RWPE1 (cell line): ENCODE measurements around the gene MFSD6.
A peak's percentile ranks its signal among the peaks of the same experiment; 100 is the strongest.

ENCODE experiments used
- CTCF ChIA-PET: fragments of 350-600 bp; sonication (Branson Sonifier 250); formaldehyde crosslinking; extraction: SDS; loops from one replicate; lab custom pipeline; 2021; lab: Yijun Ruan, JAX
- POLR2A ChIA-PET: fragments of 400-600 bp; formaldehyde crosslinking; extraction: SDS; loops from one replicate; lab custom pipeline; 2020; ENCODE audit warnings: antibody characterized with exemption; ENCODE audit not compliant: low non-redundant PET; lab: Yijun Ruan, JAX
- DNase-seq: peaks from one replicate; pipeline ENCODE4 v3.0.0; 2012; ENCODE audit warnings: low spot score
- H3K27ac ChIP-seq: fragments of 450-650 bp; 2 replicates; pipeline ENCODE4 v1.5.1; 2017
- TF ChIP-seq, protein P1 (sequence below): fragments of 450-650 bp; conservative IDR thresholded peaks from 2 replicates; pipeline ENCODE4 v1.5.1; 2017; ENCODE audit warnings: low read depth, mild to moderate bottlenecking

Gene MFSD6

DNA sequence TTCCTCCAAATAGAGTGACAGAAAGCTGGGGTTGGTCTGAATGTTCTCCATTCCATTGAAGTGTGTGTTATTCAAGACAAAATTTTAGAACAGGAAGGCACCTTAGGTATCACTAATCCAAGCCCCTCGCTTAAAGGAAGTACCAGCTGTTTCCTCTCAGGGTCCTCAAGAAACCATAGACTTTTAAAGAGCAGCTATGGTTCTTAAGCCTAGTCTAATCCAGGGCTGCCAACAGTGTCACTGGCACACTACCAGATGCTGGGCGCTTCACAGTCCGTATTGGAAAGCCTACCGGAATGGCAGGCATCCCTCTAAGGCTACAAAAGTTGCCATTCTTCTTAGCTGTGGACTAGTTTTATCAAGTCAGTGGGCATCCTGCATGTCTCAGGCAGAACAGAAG lies 124.4 kb downstream of the MFSD6 start:
- ChIA-PET CTCF (interaction anchor here (0.6 kb wide), 1 partner anchor 9 kb away, joined by 3 read pairs; no protein-coding TSS in a partner anchor), POLR2A (no interaction called here)
- TF ChIP-seq, protein P1, sequence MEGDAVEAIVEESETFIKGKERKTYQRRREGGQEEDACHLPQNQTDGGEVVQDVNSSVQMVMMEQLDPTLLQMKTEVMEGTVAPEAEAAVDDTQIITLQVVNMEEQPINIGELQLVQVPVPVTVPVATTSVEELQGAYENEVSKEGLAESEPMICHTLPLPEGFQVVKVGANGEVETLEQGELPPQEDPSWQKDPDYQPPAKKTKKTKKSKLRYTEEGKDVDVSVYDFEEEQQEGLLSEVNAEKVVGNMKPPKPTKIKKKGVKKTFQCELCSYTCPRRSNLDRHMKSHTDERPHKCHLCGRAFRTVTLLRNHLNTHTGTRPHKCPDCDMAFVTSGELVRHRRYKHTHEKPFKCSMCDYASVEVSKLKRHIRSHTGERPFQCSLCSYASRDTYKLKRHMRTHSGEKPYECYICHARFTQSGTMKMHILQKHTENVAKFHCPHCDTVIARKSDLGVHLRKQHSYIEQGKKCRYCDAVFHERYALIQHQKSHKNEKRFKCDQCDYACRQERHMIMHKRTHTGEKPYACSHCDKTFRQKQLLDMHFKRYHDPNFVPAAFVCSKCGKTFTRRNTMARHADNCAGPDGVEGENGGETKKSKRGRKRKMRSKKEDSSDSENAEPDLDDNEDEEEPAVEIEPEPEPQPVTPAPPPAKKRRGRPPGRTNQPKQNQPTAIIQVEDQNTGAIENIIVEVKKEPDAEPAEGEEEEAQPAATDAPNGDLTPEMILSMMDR: no peak
- H3K27ac ChIP-seq: no peak overlapping the region
- no peak for DNase-seq

DNA sequence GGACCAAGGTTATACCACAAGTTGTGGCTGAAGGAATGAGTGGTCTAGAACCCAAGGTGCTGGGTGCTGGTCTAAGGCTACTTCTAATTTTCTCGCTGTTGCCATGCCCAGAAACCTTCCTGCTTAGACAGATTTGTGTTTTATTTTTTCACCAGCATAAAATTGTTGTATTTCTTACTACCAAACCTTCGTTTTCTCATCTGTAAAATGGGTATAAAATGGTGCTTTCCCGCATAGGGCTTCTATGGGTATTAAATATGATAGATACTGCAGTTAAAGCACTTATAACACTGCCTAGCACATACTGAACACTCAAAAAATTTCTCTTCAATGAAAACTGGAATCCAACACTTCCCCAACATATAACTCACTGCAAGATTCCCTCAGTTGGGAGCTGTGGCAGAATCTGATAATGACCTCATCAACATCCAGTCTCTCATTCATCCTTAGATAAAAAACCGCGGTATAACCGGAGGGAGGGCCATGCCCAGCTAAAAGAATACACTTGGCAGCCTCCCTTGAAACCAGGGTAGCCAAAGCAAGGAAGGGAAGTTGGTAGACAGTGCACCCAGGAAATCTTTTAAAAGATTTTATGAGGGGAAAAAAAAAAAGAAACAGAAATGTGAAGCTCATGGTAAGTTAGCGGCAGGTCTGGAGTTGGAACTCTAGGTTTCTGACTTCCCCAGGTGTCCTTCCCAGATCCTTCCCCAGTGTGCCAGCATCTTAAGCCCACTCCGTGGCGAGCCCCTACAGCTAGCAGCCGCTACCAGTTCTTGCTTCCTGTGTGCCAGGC lies 125.2 kb downstream of the MFSD6 start:
- no peak for DNase-seq
- CTCF ChIA-PET: interaction anchor here (0.6 kb wide), 2 partner anchors 10 to 176 kb away, joined by 3 to 4 read pairs; no protein-coding TSS in a partner anchor
- POLR2A ChIA-PET: no interaction called here
- TF ChIP-seq, protein P1: no peak
- H3K27ac ChIP-seq: peak overlapping the region; percentile 94

DNA sequence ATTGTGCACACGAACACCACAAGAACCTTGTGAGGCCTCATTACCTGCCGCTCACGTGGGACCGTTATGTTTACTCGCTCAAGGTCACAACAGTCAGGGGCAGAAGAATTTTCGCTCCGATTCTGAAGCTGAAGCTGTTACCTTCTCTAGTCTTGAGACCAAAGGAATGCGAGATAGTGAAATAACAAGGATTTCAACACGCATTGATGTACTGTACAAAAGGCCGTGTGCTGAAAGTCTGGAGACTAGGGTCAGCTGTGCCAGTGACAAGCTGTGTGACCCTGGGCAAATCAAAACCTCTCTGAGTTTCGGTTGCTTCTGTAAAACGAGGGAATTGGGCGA lies 125.8 kb downstream of the MFSD6 start:
- CTCF ChIA-PET: interaction anchor here (0.6 kb wide), 1 partner anchor 176 kb away, joined by 4 read pairs; no protein-coding TSS in a partner anchor
- TF ChIP-seq, protein P1: no peak
- H3K27ac ChIP-seq: peak overlapping the region; percentile 94
- no peak for DNase-seq
- POLR2A ChIA-PET: no interaction called here

DNA sequence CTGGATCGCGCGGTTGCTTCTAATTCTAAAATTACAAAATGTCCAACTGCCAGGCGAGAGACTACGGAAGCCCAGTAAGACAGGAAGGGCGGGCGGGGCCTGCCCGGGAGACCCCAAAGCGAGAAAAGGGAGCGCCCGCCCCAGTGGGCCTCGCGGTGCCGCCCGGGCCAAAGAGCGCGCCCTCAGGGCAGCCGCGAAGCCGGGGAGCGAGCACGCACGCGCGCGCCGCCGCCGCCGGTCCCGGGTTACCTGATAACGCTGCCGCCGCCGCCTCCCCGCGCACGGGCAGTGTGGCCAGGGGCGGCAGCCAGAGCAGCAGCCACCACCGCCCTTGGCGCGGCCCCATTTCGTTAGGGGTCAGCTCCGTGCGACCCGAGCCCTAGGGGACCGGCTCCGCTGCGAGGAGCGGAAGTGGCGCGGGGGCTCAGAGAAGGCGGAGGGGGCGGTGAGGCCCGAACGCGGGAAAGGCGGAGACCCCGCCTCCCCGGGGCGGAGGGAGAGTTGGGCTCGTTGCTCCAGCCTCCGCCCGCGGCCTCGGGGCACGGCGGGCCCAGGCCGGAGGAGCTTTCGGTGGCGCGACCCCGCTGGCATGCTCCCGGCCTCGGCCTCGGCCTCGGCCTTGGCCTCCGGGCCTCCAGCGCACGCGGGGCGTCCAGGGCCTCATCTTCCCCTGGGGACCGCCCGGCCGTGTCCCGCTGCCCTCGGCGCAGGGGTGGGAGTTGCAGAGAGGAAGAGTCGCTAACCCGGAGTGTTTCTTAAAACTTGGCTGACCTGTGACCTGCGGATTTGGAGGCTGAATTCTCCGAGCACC lies 126.4 kb downstream of the MFSD6 start, which contains the start of gene NEMP2:
Gene NEMP2 (minus strand): TSS at position 413 of the 811 bp plus-strand sequence. CDS start 67 bp downstream, at position 346.
- TF ChIP-seq, protein P1: no peak
- DNase-seq: peak; percentile 77
- H3K27ac ChIP-seq: peak within 1 kb of the TSS; percentile 94
- POLR2A ChIA-PET: no interaction called here
- CTCF ChIA-PET: interaction anchor here (0.7 kb wide), 1 partner anchor 37 kb away, joined by 3 read pairs; no protein-coding TSS in a partner anchor

DNA sequence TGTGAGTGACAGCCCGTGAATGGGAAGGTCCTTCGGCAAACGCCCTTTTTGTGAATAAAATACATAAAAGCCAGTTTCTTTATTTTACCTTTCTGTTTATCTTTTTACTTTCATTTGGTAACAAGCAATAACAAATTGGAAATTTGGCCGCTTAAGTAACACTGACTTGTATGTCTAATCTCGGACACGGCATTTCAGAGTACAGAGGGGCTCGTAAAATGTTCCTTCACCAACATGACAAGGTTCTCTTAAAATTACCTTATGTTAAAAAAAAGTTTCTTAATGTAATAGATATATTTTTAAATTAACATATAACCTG lies 126.9 kb downstream of the MFSD6 start:
- ChIA-PET CTCF (interaction anchor here (0.7 kb wide), 1 partner anchor 36 kb away, joined by 3 read pairs; no protein-coding TSS in a partner anchor), POLR2A (no interaction called here)
- H3K27ac ChIP-seq: peak overlapping the region; percentile 94
- TF ChIP-seq, protein P1: no peak
- no peak for DNase-seq

DNA sequence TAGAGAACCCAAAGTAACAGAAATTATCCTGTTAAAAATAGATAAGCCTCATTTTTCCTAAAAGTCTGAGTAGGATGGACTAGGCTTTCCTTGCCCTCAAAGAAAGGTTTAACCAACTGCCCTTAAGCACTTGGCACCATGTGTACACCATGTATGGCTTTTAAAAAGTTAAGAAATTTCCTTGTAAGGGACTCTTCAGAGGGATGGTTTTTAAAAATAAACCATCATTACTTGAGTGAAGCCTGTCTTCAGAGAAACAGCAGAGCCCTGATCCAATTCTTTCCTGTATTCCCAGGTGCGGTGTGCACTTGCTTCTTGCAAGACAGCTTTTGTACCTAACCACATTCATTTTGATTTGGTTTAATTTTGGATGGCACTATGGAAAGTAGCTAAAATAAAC lies 127.4 kb downstream of the MFSD6 start:
- ChIA-PET CTCF (no interaction called here), POLR2A (no interaction called here)
- no peak overlapping the region for H3K27ac ChIP-seq
- TF ChIP-seq, protein P1: no peak
- no peak for DNase-seq
